PC-9 (cell line): ENCODE measurements around the gene TIMP3. TPM values are rescaled to one million over a fixed set of nuclear protein-coding genes. Genes with fewer than 3 reads are reported as not detected.
A peak's percentile ranks its signal among the peaks of the same experiment; 100 is the strongest.

ENCODE experiments used
- BruUV-seq: library from RNA; stranded (reverse); fragments of 400-500 nt; replicated peaks from 2 replicates; lab custom pipeline; 2021; lab: Mats Ljungman, UMichigan
- CTCF ChIA-PET: fragments of 300-600 bp; sonication (Branson Sonifier 250); formaldehyde crosslinking; loops from one replicate; lab custom pipeline; 2022; ENCODE audit warnings: antibody characterized with exemption; lab: Charles Lee
- POLR2A ChIA-PET: fragments of 300-600 bp; sonication (Branson Sonifier 250); formaldehyde crosslinking; loops from one replicate; lab custom pipeline; 2022; ENCODE audit warnings: antibody characterized with exemption; ENCODE audit not compliant: unreplicated experiment; lab: Charles Lee
- DNase-seq, 2 experiments: peaks; one replicate each; pipeline versions ENCODE4 v3.0.0 to v3.0.0-alpha.2; 2015 to 2022; ENCODE audit warnings: mixed read lengths in 1 of 2
- H2AFZ ChIP-seq: fragments of 200-600 bp; sonication (generic); 2 replicates; pipeline ENCODE4 v1.8.1; 2017; ENCODE audit warnings: antibody characterized with exemption
- H3F3A ChIP-seq: fragments of 200-600 bp; sonication (generic); 2 replicates; pipeline ENCODE4 v1.8.1; 2017; ENCODE audit warnings: antibody characterized with exemption, mild to moderate bottlenecking, low read depth; ENCODE audit not compliant: insufficient read depth
- H3K27ac ChIP-seq: fragments of 200-600 bp; sonication (generic); 2 replicates; pipeline ENCODE4 v1.6.1; 2016; ENCODE audit warnings: mixed run types
- H3K27me3 ChIP-seq: fragments of 200-600 bp; sonication (generic); 2 replicates; pipeline ENCODE4 v1.6.1; 2016; ENCODE audit warnings: low read depth, mixed run types; ENCODE audit not compliant: insufficient read depth
- H3K36me3 ChIP-seq: fragments of 200-600 bp; sonication (generic); 2 replicates; pipeline ENCODE4 v1.6.1; 2016; ENCODE audit warnings: low read depth, mixed run types
- H3K4me1 ChIP-seq: fragments of 200-600 bp; sonication (generic); replicated peaks from 2 replicates; pipeline ENCODE4 v1.6.1; 2016; ENCODE audit warnings: mixed run types; ENCODE audit not compliant: insufficient read depth
- H3K4me2 ChIP-seq: fragments of 200-600 bp; sonication (generic); 2 replicates; pipeline ENCODE4 v1.6.1; 2017; ENCODE audit warnings: mixed run types
- H3K4me3 ChIP-seq: fragments of 200-600 bp; sonication (generic); 2 replicates; pipeline ENCODE4 v1.6.1; 2016; ENCODE audit warnings: mixed run types
- H3K79me2 ChIP-seq: fragments of 200-600 bp; sonication (generic); 2 replicates; pipeline ENCODE4 v1.6.1; 2017; ENCODE audit warnings: low read depth, mixed run types
- H3K9me2 ChIP-seq: fragments of 200-600 bp; sonication (generic); 2 replicates; pipeline ENCODE4 v1.8.1; 2017; ENCODE audit warnings: mild to moderate bottlenecking; ENCODE audit not compliant: insufficient read depth
- H3K9me3 ChIP-seq: fragments of 200-600 bp; sonication (generic); 2 replicates; pipeline ENCODE4 v1.8.1; 2016; ENCODE audit warnings: low read depth; ENCODE audit not compliant: insufficient read depth
- H4K20me1 ChIP-seq: fragments of 200-600 bp; sonication (generic); 2 replicates; pipeline ENCODE4 v1.8.1; 2017; ENCODE audit not compliant: insufficient read depth
- EZH2 ChIP-seq: fragments of 200-600 bp; sonication (generic); IDR thresholded peaks from 2 replicates; pipeline ENCODE4 v1.8.0; 2017; ENCODE audit warnings: antibody characterized with exemption, low read depth
- intact Hi-C: fragments of 100-400 bp; cut with micrococcal nuclease; formaldehyde crosslinking; loops from one replicate; pipeline ENCODE4 v1.10.0; 2022; ENCODE audit not compliant: unreplicated experiment
- total RNA-seq: library from RNA; stranded (reverse); gene quantifications from 2 replicates; pipeline ENCODE4 v1.2.3, GENCODE V29; 2021
- TF ChIP-seq, protein P1 (sequence below): fragments of 200-600 bp; sonication (generic); conservative IDR thresholded peaks from 2 replicates; pipeline ENCODE4 v1.6.1; 2017; ENCODE audit warnings: mixed run types, antibody characterized with exemption, mild to moderate bottlenecking, moderate library complexity

Gene TIMP3
- total RNA-seq, 1 experiment from 2014 or later: 79.8 TPM

DNA sequence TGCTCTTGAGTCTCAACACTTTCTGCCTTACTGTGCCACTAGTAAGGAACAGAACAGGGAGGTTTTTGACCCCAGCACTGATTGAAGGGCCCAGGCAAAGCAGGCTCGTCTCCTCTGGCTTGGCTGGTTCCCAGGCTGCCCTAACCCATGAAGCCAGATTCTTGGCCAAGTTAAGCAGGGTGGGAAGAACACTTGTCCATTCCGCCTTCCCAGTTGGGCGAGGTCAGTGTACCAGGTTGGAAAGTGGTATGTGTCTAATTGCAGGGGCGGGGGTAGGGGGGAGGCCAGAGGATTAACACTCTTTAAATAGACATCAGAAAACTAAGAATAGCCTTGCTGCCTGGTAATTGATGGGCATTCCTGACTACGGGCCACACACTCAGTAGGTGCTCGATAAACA lies 14.4 kb downstream of the TIMP3 start:
- Histone ChIP-seq H3K4me3 (no peak overlapping the region), H3K79me2 (peaks cover 100% of the 10 kb centered on the region), H3K27ac (0 out of 2 replicates have a peak overlapping the region, but pooled peaks have one; percentile 24), H4K20me1 (peaks cover 100% of the 10 kb centered on the region), H3K36me3 (peaks cover 90% of the 10 kb centered on the region), H2AFZ (no peak overlapping the region), H3K4me1 (peaks cover 40% of the 10 kb centered on the region), H3K27me3 (no peaks in the 10 kb centered on the region), H3F3A (peaks cover 79% of the 10 kb centered on the region), H3K9me2 (no peaks in the 10 kb centered on the region), H3K9me3 (no peaks in the 10 kb centered on the region), H3K4me2 (no peak overlapping the region)
- BruUV-seq: no TSS peak
- intact Hi-C loops: no loop called here
- no peak for TF ChIP-seq EZH2
- TF ChIP-seq, protein P1, sequence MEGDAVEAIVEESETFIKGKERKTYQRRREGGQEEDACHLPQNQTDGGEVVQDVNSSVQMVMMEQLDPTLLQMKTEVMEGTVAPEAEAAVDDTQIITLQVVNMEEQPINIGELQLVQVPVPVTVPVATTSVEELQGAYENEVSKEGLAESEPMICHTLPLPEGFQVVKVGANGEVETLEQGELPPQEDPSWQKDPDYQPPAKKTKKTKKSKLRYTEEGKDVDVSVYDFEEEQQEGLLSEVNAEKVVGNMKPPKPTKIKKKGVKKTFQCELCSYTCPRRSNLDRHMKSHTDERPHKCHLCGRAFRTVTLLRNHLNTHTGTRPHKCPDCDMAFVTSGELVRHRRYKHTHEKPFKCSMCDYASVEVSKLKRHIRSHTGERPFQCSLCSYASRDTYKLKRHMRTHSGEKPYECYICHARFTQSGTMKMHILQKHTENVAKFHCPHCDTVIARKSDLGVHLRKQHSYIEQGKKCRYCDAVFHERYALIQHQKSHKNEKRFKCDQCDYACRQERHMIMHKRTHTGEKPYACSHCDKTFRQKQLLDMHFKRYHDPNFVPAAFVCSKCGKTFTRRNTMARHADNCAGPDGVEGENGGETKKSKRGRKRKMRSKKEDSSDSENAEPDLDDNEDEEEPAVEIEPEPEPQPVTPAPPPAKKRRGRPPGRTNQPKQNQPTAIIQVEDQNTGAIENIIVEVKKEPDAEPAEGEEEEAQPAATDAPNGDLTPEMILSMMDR: no peak
- CTCF ChIA-PET: interaction anchor here (0.6 kb wide), 1 partner anchor 637 kb away, joined by 4 read pairs; no protein-coding TSS in a partner anchor
- POLR2A ChIA-PET: no interaction called here
- no peak for DNase-seq

DNA sequence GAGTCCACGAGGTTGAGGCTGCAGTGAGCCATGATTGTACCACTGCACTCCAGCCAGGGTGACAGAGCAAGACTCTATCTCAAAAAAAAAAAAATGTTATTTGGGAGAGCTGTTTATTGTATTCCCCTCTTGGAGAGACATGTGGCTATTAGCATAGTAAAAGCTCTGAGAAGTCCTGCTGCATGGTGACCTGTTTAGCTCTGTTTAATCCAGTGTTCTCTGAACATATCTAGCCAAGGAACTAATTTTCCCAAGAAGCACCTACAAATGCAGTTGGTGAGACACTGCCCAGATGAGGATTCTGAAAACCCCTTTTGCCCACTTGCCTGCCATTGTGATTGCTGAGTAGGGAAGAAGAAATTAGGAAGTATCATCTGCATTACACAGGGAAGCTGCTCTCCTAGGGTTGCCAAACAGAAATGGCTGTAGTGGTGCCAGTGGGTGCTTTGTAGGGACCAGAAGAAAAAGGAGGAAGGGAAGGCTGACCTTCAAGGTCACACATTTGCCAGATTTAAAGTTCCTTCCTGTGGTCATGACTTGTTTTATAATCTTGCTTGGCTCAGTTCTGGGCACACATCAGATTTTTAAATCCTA lies 15.7 kb downstream of the TIMP3 start:
- peaks cover 27% of the 10 kb centered on the region for H3K4me1 ChIP-seq
- peaks cover 99% of the 10 kb centered on the region for H3K79me2 ChIP-seq
- no peak overlapping the region for H3K4me2 ChIP-seq
- no TSS peak for BruUV-seq
- TF ChIP-seq EZH2: no peak
- TF ChIP-seq, protein P1: no peak
- CTCF ChIA-PET: interaction anchor here (0.7 kb wide), 1 partner anchor 268 kb away, joined by 6 read pairs; no protein-coding TSS in a partner anchor
- DNase-seq: no peak
- intact Hi-C loops: no loop called here
- H3K4me3 ChIP-seq: no peak overlapping the region
- no peak overlapping the region for H2AFZ ChIP-seq
- H4K20me1 ChIP-seq: peaks cover 100% of the 10 kb centered on the region
- H3K9me2 ChIP-seq: no peaks in the 10 kb centered on the region
- peak overlapping the region; percentile 24; the same call in 1 of the 2 replicates for H3K27ac ChIP-seq
- H3K36me3 ChIP-seq: peaks cover 84% of the 10 kb centered on the region
- no peaks in the 10 kb centered on the region for H3K9me3 ChIP-seq
- POLR2A ChIA-PET: no interaction called here
- H3K27me3 ChIP-seq: no peaks in the 10 kb centered on the region
- H3F3A ChIP-seq: peaks cover 76% of the 10 kb centered on the region

DNA sequence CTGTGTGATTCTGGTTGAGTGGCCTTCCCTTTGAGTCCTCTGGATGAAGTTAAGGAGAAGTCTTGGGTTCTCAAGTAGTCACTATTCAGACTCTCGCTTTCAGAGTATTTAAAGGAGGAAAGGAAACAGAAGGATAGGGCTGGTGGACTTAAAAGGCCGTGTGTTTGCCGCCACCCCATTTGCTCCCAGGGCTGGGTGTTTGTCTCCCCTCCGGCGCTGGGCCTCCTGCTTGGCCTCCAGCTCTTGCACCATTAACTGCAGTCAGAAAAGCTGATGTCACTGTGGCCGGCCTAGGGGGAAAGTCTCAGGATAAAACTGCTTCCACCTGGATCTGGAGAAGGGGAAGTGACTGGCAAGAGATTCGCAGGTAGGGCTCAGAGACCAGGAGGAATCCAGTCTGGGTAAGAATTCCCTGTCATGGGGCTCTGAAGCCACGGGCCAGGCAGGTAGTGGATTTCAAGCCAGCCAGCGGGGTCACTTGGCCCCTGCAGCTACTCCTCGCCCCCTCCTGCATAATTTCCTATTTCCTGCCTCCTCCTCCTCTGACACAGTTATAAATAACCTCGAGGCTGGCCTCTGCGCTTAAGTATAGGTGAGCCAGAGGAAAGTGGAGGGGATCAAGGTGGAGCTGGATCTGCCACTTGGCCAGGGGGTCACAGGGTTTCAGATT lies 17.1 kb downstream of the TIMP3 start:
- peaks cover 84% of the 10 kb centered on the region for H3F3A ChIP-seq
- H3K9me3 ChIP-seq: no peaks in the 10 kb centered on the region
- H3K27me3 ChIP-seq: no peaks in the 10 kb centered on the region
- H3K4me3 ChIP-seq: no peak overlapping the region
- H3K4me1 ChIP-seq: peaks cover 19% of the 10 kb centered on the region; the same call in 1 of the 2 replicates
- peaks cover 83% of the 10 kb centered on the region for H3K36me3 ChIP-seq
- peaks cover 100% of the 10 kb centered on the region for H4K20me1 ChIP-seq
- intact Hi-C loops: no loop called here
- TF ChIP-seq EZH2: no peak
- TF ChIP-seq, protein P1: no peak
- no peaks in the 10 kb centered on the region for H3K9me2 ChIP-seq
- CTCF ChIA-PET: no interaction called here
- no peak overlapping the region for H2AFZ ChIP-seq
- no TSS peak for BruUV-seq
- H3K4me2 ChIP-seq: no peak overlapping the region
- DNase-seq: no peak
- H3K27ac ChIP-seq: peak overlapping the region; percentile 37; the same call in 1 of the 2 replicates
- POLR2A ChIA-PET: no interaction called here
- peaks cover 99% of the 10 kb centered on the region for H3K79me2 ChIP-seq
